Fibroblast of the aortic adventitia (primary cell): ENCODE data around the gene TENT4B. TPM values are rescaled to one million over a fixed set of nuclear protein-coding genes. Genes with fewer than 3 reads are reported as not detected.

Experiments used
- DNase-seq: peaks from one replicate; pipeline ENCODE4 v3.0.0-alpha.2; 2010; ENCODE audit warnings: low read depth
- H3K4me3 ChIP-seq: 2 replicates; pipeline ENCODE4 v1.5.1; 2011; ENCODE audit warnings: low read depth, mild to moderate bottlenecking, control low read depth, low read length, moderate library complexity
- total RNA-seq: library from RNA; depleted of rRNA; stranded (reverse); fragments of >200 nt; gene quantifications from 2 replicates; pipeline ENCODE4 v1.2.3, GENCODE V29; 2012; ENCODE audit warnings: low replicate concordance
- TF ChIP-seq, protein P1 (sequence below): IDR thresholded peaks from 2 replicates; pipeline ENCODE4 v1.5.1; 2011; ENCODE audit warnings: mild to moderate bottlenecking, low read length, control low read depth, inconsistent platforms; ENCODE audit not compliant: insufficient read depth

Gene TENT4B
- total RNA-seq, 1 donor: 9.7 TPM

DNA sequence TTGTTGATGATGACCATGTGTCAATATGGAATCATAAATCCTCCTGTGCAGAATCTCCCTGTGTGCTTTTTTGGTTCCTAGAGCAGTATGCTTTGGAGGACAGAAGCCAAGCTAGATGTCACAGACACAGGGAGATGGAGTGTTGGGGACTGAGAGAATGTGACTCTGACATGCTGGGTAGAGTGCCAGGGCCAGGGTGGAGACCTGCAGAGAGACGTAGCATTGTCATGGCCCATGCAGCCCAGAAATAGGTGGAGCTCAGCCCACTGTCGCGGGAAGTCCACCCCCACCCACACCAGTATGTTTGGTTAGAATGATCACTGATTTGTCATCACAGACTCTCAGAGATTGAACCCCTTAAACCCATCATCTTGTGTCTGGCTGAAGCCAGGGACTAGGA is 74.0 kb downstream of the TENT4B start:
- TF ChIP-seq, protein P1, sequence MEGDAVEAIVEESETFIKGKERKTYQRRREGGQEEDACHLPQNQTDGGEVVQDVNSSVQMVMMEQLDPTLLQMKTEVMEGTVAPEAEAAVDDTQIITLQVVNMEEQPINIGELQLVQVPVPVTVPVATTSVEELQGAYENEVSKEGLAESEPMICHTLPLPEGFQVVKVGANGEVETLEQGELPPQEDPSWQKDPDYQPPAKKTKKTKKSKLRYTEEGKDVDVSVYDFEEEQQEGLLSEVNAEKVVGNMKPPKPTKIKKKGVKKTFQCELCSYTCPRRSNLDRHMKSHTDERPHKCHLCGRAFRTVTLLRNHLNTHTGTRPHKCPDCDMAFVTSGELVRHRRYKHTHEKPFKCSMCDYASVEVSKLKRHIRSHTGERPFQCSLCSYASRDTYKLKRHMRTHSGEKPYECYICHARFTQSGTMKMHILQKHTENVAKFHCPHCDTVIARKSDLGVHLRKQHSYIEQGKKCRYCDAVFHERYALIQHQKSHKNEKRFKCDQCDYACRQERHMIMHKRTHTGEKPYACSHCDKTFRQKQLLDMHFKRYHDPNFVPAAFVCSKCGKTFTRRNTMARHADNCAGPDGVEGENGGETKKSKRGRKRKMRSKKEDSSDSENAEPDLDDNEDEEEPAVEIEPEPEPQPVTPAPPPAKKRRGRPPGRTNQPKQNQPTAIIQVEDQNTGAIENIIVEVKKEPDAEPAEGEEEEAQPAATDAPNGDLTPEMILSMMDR: no peak
- DNase-seq: no peak
- H3K4me3 ChIP-seq: no peak overlapping the region

DNA sequence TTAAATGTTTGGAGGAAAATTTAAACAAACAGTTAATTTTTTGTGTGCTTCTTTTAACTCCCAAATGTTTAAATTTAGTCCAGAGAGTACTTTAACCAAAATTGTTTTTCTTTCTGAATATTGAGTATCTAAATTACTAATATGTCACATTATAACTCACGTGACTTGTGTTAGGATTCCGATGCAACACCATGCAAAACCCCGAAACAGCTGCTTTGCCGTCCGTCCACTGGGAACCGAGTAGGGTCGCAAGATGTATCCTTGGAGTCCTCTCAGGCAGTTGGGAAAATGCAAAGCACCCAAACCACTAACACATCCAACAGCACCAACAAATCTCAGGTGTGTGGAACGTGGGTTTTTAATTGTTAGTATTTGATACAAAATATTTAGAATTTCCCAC is 74.6 kb downstream of the TENT4B start:
- TF ChIP-seq, protein P1: no peak
- no peak overlapping the region for H3K4me3 ChIP-seq
- no peak for DNase-seq

- H3K4me3 ChIP-seq: no peak overlapping the region
- DNase-seq: no peak
- TF ChIP-seq, protein P1: no peak
Measured at GRCh38 chr16:50228364-50228868, 75.3 kb downstream of the TENT4B start.

- no peak for DNase-seq
- no peak overlapping the region for H3K4me3 ChIP-seq
- TF ChIP-seq, protein P1: no peak
Measured at GRCh38 chr16:50229149-50229726, 76.1 kb downstream of the TENT4B start.

DNA sequence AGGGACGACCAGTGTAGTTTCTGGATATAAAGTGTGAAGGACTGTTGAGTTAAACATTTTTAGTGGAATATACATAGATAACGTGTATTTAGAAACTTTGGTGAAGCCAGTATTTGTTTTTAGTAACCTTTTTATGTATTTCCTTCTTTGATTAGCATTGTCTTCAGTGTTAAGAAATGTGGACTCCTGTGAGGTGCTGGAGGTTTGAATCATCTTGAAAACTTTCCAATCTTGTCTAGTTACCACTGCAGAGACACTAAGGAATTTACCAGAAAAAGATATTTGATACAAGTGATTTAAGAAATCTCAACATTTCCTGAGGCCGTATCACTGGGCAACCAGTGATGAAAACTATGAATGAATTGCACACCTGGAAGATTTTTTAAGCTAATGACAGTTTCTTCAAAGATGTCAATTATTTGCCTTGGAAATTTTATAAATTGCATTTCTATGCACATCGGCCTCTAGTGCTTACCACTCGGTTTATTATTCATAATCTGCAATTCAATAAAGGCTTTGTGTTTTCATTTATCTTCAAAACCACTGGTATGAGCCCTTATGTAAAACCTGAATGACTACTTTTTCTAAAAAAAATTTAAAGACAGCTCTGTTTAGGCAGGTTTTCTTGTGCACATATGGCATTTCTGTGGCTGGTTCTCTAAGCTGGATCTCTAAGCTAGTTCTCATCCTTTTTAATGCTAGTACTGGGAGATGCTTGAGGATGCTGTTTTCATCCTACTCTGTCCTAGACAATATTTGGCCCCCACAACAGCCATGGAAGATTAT is 81.9 kb downstream of the TENT4B start:
- H3K4me3 ChIP-seq: no peak overlapping the region
- TF ChIP-seq, protein P1: no peak
- peak; percentile 52 for DNase-seq

- DNase-seq: peak; percentile 58
- TF ChIP-seq, protein P1: peak; percentile 2
- no peak overlapping the region for H3K4me3 ChIP-seq
Measured at GRCh38 chr16:50235581-50235980, 82.5 kb downstream of the TENT4B start.
